ENCODE measurements around the gene LPP.

LPP gene

DNA sequence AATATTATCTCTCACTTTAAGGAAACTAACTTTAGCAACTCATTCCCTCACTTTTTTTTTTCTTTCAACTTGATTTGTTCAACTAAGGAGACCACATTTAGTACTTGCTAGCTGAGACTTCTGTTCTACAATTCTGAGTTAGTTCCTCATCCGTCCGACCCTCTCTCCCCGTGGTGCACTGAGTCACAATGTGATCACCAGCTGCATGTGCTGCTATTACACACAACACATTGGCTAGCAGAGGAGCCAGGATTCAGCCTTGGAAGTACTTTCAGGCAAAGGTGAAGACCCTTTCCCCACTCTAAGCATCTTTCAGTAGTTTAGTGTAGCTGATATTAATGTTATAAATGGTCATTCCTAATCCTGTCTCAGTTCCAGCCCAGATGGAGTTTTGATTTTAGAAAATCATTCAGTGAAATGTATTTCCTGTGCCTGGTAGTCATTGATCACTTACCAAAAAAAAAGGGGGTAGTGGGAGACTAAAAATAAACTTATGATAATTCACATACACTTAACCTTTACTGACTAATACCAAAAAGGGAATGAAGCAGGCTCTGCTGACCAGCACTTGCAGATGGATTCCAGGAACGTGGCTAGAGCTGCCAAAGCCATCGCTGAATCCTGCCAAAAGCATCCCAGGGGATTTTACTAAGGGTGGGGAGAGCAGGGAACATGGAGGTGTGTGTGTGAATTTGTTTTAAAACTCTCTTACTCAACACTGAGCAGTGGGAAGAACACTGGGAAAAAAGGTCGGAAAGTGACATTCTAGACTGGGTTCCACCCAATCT, 424.8 kb downstream of the LPP start:
- no peak overlapping the region for H2AFZ ChIP-seq (ENCODE audit: low read depth, low read length)
- no peak overlapping the region for H3K4me2 ChIP-seq (ENCODE audit: insufficient read depth, low read length)
- no peak overlapping the region for H3K27ac ChIP-seq (ENCODE audit: low read length)
- H3K9me3 ChIP-seq (ENCODE audit: insufficient read depth, low read length, severe bottlenecking): no peaks in the 10 kb centered on the region
- H3K4me1 ChIP-seq (ENCODE audit: insufficient read depth, low read length): no peaks in the 10 kb centered on the region
- TF ChIP-seq, protein P1, sequence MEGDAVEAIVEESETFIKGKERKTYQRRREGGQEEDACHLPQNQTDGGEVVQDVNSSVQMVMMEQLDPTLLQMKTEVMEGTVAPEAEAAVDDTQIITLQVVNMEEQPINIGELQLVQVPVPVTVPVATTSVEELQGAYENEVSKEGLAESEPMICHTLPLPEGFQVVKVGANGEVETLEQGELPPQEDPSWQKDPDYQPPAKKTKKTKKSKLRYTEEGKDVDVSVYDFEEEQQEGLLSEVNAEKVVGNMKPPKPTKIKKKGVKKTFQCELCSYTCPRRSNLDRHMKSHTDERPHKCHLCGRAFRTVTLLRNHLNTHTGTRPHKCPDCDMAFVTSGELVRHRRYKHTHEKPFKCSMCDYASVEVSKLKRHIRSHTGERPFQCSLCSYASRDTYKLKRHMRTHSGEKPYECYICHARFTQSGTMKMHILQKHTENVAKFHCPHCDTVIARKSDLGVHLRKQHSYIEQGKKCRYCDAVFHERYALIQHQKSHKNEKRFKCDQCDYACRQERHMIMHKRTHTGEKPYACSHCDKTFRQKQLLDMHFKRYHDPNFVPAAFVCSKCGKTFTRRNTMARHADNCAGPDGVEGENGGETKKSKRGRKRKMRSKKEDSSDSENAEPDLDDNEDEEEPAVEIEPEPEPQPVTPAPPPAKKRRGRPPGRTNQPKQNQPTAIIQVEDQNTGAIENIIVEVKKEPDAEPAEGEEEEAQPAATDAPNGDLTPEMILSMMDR (IDR thresholded peaks at IDR 0.05; ENCODE audit: borderline replicate concordance, extremely low read depth, low read length, poor library complexity, severe bottlenecking): no peak
- no peak for TF ChIP-seq EZH2 (IDR thresholded peaks at IDR 0.05; ENCODE audit: borderline replicate concordance, low read depth, low read length, severe bottlenecking)
- H3K4me3 ChIP-seq (ENCODE audit: low read depth in 1 of 2, low read length in 2 of 2): no peak overlapping the region
- ATAC-seq (ENCODE audit: insufficient read depth, low read depth) (no peak), DNase-seq (no peak)
- no peaks in the 10 kb centered on the region for H3K36me3 ChIP-seq (ENCODE audit: insufficient read depth, low read length)
- no peaks in the 10 kb centered on the region for H3K27me3 ChIP-seq (ENCODE audit: insufficient read depth, low read length, poor library complexity)
- H4K20me1 ChIP-seq (ENCODE audit: insufficient read depth, low read length): no peaks in the 10 kb centered on the region
- no peaks in the 10 kb centered on the region for H3K79me2 ChIP-seq (ENCODE audit: insufficient read depth, low read length)
- H3K9ac ChIP-seq (ENCODE audit: low read depth, low read length): no peak overlapping the region

DNA sequence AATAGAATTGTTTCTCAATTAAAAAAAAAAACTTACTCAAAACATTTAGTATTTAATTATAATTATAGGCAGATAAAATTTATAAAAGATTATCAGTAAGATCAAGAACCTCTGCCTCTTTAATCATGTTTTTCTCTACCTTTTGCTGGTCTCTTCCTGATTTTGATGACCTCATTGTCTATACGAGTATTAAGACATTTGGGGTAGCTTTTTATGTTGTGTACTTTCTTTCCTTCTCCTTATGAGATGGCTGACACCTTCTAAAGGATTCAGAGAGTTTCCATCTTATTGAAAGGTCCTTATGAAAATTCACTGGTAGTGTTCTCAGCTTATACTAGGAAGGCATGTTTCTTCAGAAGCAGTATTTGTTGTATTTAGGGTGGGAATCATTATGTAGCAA, 426.3 kb downstream of the LPP start:
- Histone ChIP-seq H3K9ac (ENCODE audit: low read depth, low read length) (no peak overlapping the region), H3K79me2 (ENCODE audit: insufficient read depth, low read length) (no peaks in the 10 kb centered on the region), H3K9me3 (ENCODE audit: insufficient read depth, low read length, severe bottlenecking) (no peaks in the 10 kb centered on the region), H3K36me3 (ENCODE audit: insufficient read depth, low read length) (no peaks in the 10 kb centered on the region), H3K27me3 (ENCODE audit: insufficient read depth, low read length, poor library complexity) (no peaks in the 10 kb centered on the region), H3K27ac (ENCODE audit: low read length) (no peak overlapping the region), H3K4me3 (ENCODE audit: low read depth in 1 of 2, low read length in 2 of 2) (no peak overlapping the region), H2AFZ (ENCODE audit: low read depth, low read length) (no peak overlapping the region), H3K4me1 (ENCODE audit: insufficient read depth, low read length) (no peaks in the 10 kb centered on the region), H3K4me2 (ENCODE audit: insufficient read depth, low read length) (no peak overlapping the region), H4K20me1 (ENCODE audit: insufficient read depth, low read length) (no peaks in the 10 kb centered on the region)
- TF ChIP-seq, protein P1 (IDR thresholded peaks at IDR 0.05; ENCODE audit: borderline replicate concordance, extremely low read depth, low read length, poor library complexity, severe bottlenecking): no peak
- ATAC-seq (ENCODE audit: insufficient read depth, low read depth): no peak
- DNase-seq: no peak

- Histone ChIP-seq H3K36me3 (ENCODE audit: insufficient read depth, low read length) (no peaks in the 10 kb centered on the region), H3K9ac (ENCODE audit: low read depth, low read length) (no peak overlapping the region), H3K79me2 (ENCODE audit: insufficient read depth, low read length) (no peaks in the 10 kb centered on the region), H3K4me1 (ENCODE audit: insufficient read depth, low read length) (no peaks in the 10 kb centered on the region), H3K9me3 (ENCODE audit: insufficient read depth, low read length, severe bottlenecking) (no peaks in the 10 kb centered on the region), H3K4me3 (ENCODE audit: low read depth in 1 of 2, low read length in 2 of 2) (no peak overlapping the region), H3K27ac (ENCODE audit: low read length) (no peak overlapping the region), H3K27me3 (ENCODE audit: insufficient read depth, low read length, poor library complexity) (no peaks in the 10 kb centered on the region), H4K20me1 (ENCODE audit: insufficient read depth, low read length) (no peaks in the 10 kb centered on the region), H3K4me2 (ENCODE audit: insufficient read depth, low read length) (no peak overlapping the region), H2AFZ (ENCODE audit: low read depth, low read length) (no peak overlapping the region)
- no peak for TF ChIP-seq EZH2 (IDR thresholded peaks at IDR 0.05; ENCODE audit: borderline replicate concordance, low read depth, low read length, severe bottlenecking)
- TF ChIP-seq, protein P1 (IDR thresholded peaks at IDR 0.05; ENCODE audit: borderline replicate concordance, extremely low read depth, low read length, poor library complexity, severe bottlenecking): no peak
- DNase-seq (no peak), ATAC-seq (ENCODE audit: insufficient read depth, low read depth) (no peak)
Observed at GRCh38 chr3:188580659-188581058, 426.7 kb downstream of the LPP start.

Data from DND-41 (cell line).